ENCODE results near the gene PDZD7. TPM values are rescaled to one million over a fixed set of nuclear protein-coding genes. Genes with fewer than 3 reads are reported as not detected.

The PDZD7 gene
- total and polyA plus RNA-seq, 4 donors, result 0.06 to 0.09 (median 0.07) TPM; not detected in 1

- H3K27ac ChIP-seq (ENCODE audit: low read depth in 1 of 2, low read length in 2 of 2), result no peak overlapping the region
- no peaks in the 10 kb centered on the region for H3K9me3 ChIP-seq (ENCODE audit: control insufficient read depth in 4 of 4, low read length in 3 of 4)
- no peaks in the 10 kb centered on the region for H3K27me3 ChIP-seq (ENCODE audit: control insufficient read depth in 4 of 4, insufficient read depth in 4 of 4, low read length in 3 of 4)
- TF ChIP-seq FOXA1 (IDR thresholded peaks at IDR 0.05), result no peak
- no peak for TF ChIP-seq NR2F2 (IDR thresholded peaks at IDR 0.05)
- no peak for TF ChIP-seq HNF4A (conservative IDR thresholded peaks at IDR 0.05)
- WGBS, result 92% methylated on average over 33 of the region's 33 CpGs
- no peak overlapping the region for H3K9ac ChIP-seq (ENCODE audit: low read depth in 1 of 2, low read length in 2 of 2)
- peaks cover 0 to 14% (median under 1%) of the 10 kb centered on the region in 4 donors for H3K36me3 ChIP-seq (ENCODE audit: control insufficient read depth in 4 of 4, insufficient read depth in 3 of 4, low read depth in 1 of 4, low read length in 3 of 4)
- H3K4me1 ChIP-seq (ENCODE audit: control insufficient read depth in 4 of 4, insufficient read depth in 4 of 4, low read length in 3 of 4), result peaks cover 0 to 3% (median 0%) of the 10 kb centered on the region in 4 donors
- H3K4me3 ChIP-seq (ENCODE audit: low read depth in 1 of 3, low read length in 3 of 3), result no peak overlapping the region
- no peak for DNase-seq (ENCODE audit: low spot score)
Measured at GRCh38 chr10:101006593-101007098, 24.3 kb downstream of the PDZD7 start.

GRCh38 chr10:101005869-101006567, 24.9 kb downstream of the PDZD7 start:
- no peaks in the 10 kb centered on the region for H3K27me3 ChIP-seq (ENCODE audit: control insufficient read depth in 4 of 4, insufficient read depth in 4 of 4, low read length in 3 of 4)
- TF ChIP-seq EGR1 (IDR thresholded peaks at IDR 0.05; ENCODE audit: low read depth in 2 of 2) (no peak), JUND (IDR thresholded peaks at IDR 0.05) (no peak), MAX (IDR thresholded peaks at IDR 0.05) (no peak), HNF4G (IDR thresholded peaks at IDR 0.05) (no peak), FOXA1 (IDR thresholded peaks at IDR 0.05) (no peak), FOXA2 (IDR thresholded peaks at IDR 0.05) (no peak), HNF4A (conservative IDR thresholded peaks at IDR 0.05) (no peak)
- WGBS, result 99% methylated on average over 4 of the region's 4 CpGs
- no peak overlapping the region for H3K27ac ChIP-seq (ENCODE audit: low read depth in 1 of 2, low read length in 2 of 2)
- peaks cover 0 to 3% (median 0%) of the 10 kb centered on the region in 4 donors for H3K4me1 ChIP-seq (ENCODE audit: control insufficient read depth in 4 of 4, insufficient read depth in 4 of 4, low read length in 3 of 4)
- DNase-seq (ENCODE audit: low spot score), result no peak
- H3K9me3 ChIP-seq (ENCODE audit: control insufficient read depth in 4 of 4, low read length in 3 of 4), result no peaks in the 10 kb centered on the region
- peaks cover 0 to 14% (median under 1%) of the 10 kb centered on the region in 4 donors for H3K36me3 ChIP-seq (ENCODE audit: control insufficient read depth in 4 of 4, insufficient read depth in 3 of 4, low read depth in 1 of 4, low read length in 3 of 4)
- H3K9ac ChIP-seq (ENCODE audit: low read depth in 1 of 2, low read length in 2 of 2), result no peak overlapping the region
- H3K4me3 ChIP-seq (ENCODE audit: low read depth in 1 of 3, low read length in 3 of 3), result no peak overlapping the region

- TF ChIP-seq CTCF (IDR thresholded peaks at IDR 0.05; ENCODE audit: low read depth, low read length, missing input control) (no peak), FOXA2 (IDR thresholded peaks at IDR 0.05) (no peak), EGR1 (IDR thresholded peaks at IDR 0.05; ENCODE audit: low read depth in 2 of 2) (no peak), JUND (IDR thresholded peaks at IDR 0.05) (no peak)
- Histone ChIP-seq H3K9me3 (ENCODE audit: control insufficient read depth in 4 of 4, low read length in 3 of 4) (no peaks in the 10 kb centered on the region), H3K9ac (ENCODE audit: low read depth in 1 of 2, low read length in 2 of 2) (no peak overlapping the region), H3K4me3 (ENCODE audit: low read depth in 1 of 3, low read length in 3 of 3) (no peak overlapping the region), H3K4me1 (ENCODE audit: control insufficient read depth in 4 of 4, insufficient read depth in 4 of 4, low read length in 3 of 4) (peaks cover 0 to 3% (median 0%) of the 10 kb centered on the region in 4 donors), H3K27ac (ENCODE audit: low read depth in 1 of 2, low read length in 2 of 2) (no peak overlapping the region), H3K36me3 (ENCODE audit: control insufficient read depth in 4 of 4, insufficient read depth in 3 of 4, low read depth in 1 of 4, low read length in 3 of 4) (peaks cover 0 to 14% (median under 1%) of the 10 kb centered on the region in 4 donors), H3K27me3 (ENCODE audit: control insufficient read depth in 4 of 4, insufficient read depth in 4 of 4, low read length in 3 of 4) (no peaks in the 10 kb centered on the region)
- 97% methylated on average over 23 of the region's 23 CpGs for WGBS
- no peak for DNase-seq (ENCODE audit: low spot score)
Measured at GRCh38 chr10:101005361-101005760, 25.6 kb downstream of the PDZD7 start.

GRCh38 chr10:101003639-101004206, 27.2 kb downstream of the PDZD7 start:
- no peaks in the 10 kb centered on the region for H3K9me3 ChIP-seq (ENCODE audit: control insufficient read depth in 4 of 4, low read length in 3 of 4)
- WGBS, result 95% methylated on average over 18 of the region's 18 CpGs

More at GRCh38 chr10:101003639-101004206, 27.2 kb downstream of the PDZD7 start:
- TF ChIP-seq REST (IDR thresholded peaks at IDR 0.05) (no peak), FOXA2 (IDR thresholded peaks at IDR 0.05) (no peak), ZBTB33 (IDR thresholded peaks at IDR 0.05) (no peak), JUND (IDR thresholded peaks at IDR 0.05) (no peak), MAX (IDR thresholded peaks at IDR 0.05) (no peak), HNF4G (IDR thresholded peaks at IDR 0.05) (no peak), SP1 (IDR thresholded peaks at IDR 0.05) (no peak)
- H3K27ac ChIP-seq (ENCODE audit: low read depth in 1 of 2, low read length in 2 of 2), result no peak overlapping the region
- no peaks in the 10 kb centered on the region for H3K27me3 ChIP-seq (ENCODE audit: control insufficient read depth in 4 of 4, insufficient read depth in 4 of 4, low read length in 3 of 4)
- H3K36me3 ChIP-seq (ENCODE audit: control insufficient read depth in 4 of 4, insufficient read depth in 3 of 4, low read depth in 1 of 4, low read length in 3 of 4), result peaks cover 0 to 14% (median under 1%) of the 10 kb centered on the region in 4 donors
- no peak overlapping the region for H3K4me3 ChIP-seq (ENCODE audit: low read depth in 1 of 3, low read length in 3 of 3)
- DNase-seq (ENCODE audit: low spot score), result no peak
- H3K9ac ChIP-seq (ENCODE audit: low read depth in 1 of 2, low read length in 2 of 2), result no peak overlapping the region
- H3K4me1 ChIP-seq (ENCODE audit: control insufficient read depth in 4 of 4, insufficient read depth in 4 of 4, low read length in 3 of 4), result peaks cover 0 to 8% (median 5%) of the 10 kb centered on the region in 4 donors
